Memory B cell (primary cell): ENCODE results near the gene TSPAN5.

Experiments
- ATAC-seq: fragments of 150-1000 bp; cut with Tn5 transposase; 2 replicates; pipeline ENCODE4 v1.10.0; 2021; ENCODE audit warnings: low read depth, mild to moderate bottlenecking, moderate library complexity
- DNase-seq, 2 donors: peaks; one replicate each; pipeline ENCODE4 v3.0.0; 2022; ENCODE audit warnings: low spot score in 2 of 2
- H3K27ac Mint-ChIP-seq: one replicate; pipeline ENCODE4 v1.8.0; 2022; ENCODE audit warnings: mild to moderate bottlenecking, moderate library complexity, mixed read lengths
- H3K27me3 Mint-ChIP-seq: one replicate; pipeline ENCODE4 v1.8.0; 2022; ENCODE audit warnings: mixed read lengths
- H3K36me3 Mint-ChIP-seq: one replicate; pipeline ENCODE4 v1.8.0; 2022; ENCODE audit warnings: mild to moderate bottlenecking, mixed read lengths
- H3K4me1 Mint-ChIP-seq: one replicate; pipeline ENCODE4 v1.8.0; 2022; ENCODE audit warnings: mixed read lengths
- H3K4me3 Mint-ChIP-seq: one replicate; pipeline ENCODE4 v1.8.0; 2022; ENCODE audit warnings: mild to moderate bottlenecking, moderate library complexity, mixed read lengths
- H3K9me3 Mint-ChIP-seq: one replicate; pipeline ENCODE4 v1.8.0; 2022; ENCODE audit warnings: mixed read lengths

The TSPAN5 gene

GRCh38 chr4:98421111-98421510, 237.3 kb downstream of the TSPAN5 start:
- peaks cover 41% of the 10 kb centered on the region for H3K36me3 Mint-ChIP-seq
- no peak overlapping the region for H3K27ac Mint-ChIP-seq
- ATAC-seq (no peak), DNase-seq (no peak)
- no peaks in the 10 kb centered on the region for H3K27me3 Mint-ChIP-seq
- peaks cover 5% of the 10 kb centered on the region for H3K4me1 Mint-ChIP-seq
- peaks cover 2% of the 10 kb centered on the region for H3K9me3 Mint-ChIP-seq
- H3K4me3 Mint-ChIP-seq = no peak overlapping the region
